Tibial artery (tissue), 4 donors: ENCODE measurements around the gene KCNG1.

ENCODE experiments used
- DNase-seq, 2 donors: peaks; one replicate each; pipeline ENCODE4 v3.0.0-alpha.2; 2019
- H3K27ac ChIP-seq, 2 donors: fragments of 200-600 bp; sonication (generic) in 1 of 2; 1 replicate in 1 of 2; 2 replicates in 1 of 2; pipeline ENCODE4 v1.5.1; 2018 to 2019; ENCODE audit warnings: mild to moderate bottlenecking in 1 of 2
- H3K27me3 ChIP-seq, 2 donors: fragments of 200-600 bp; sonication (generic) in 1 of 2; one replicate each; pipeline versions ENCODE4 v1.5.1 to v1.6.0; 2016 to 2019
- H3K36me3 ChIP-seq, 3 donors: fragments of 200-600 bp; sonication (generic) in 2 of 3; one replicate each; pipeline ENCODE4 v1.5.1; 2016 to 2019; ENCODE audit warnings: mild to moderate bottlenecking in 2 of 3
- H3K4me1 ChIP-seq, 4 donors: fragments of 200-600 bp; sonication (generic) in 2 of 4; 1 replicate in 3 of 4; 2 replicates in 1 of 4; pipeline ENCODE4 v1.5.1; 2016 to 2019
- H3K4me3 ChIP-seq, 2 donors: fragments of 200-600 bp; sonication (generic) in 1 of 2; 1 replicate in 1 of 2; 2 replicates in 1 of 2; pipeline ENCODE4 v1.5.1; 2018 to 2019; ENCODE audit warnings: mild to moderate bottlenecking in 2 of 2
- H3K9me3 ChIP-seq, 3 donors: fragments of 200-600 bp; sonication (generic) in 1 of 3; one replicate each; pipeline ENCODE4 v1.5.1; 2016 to 2019
- CTCF ChIP-seq, 2 experiments: fragments of 200-600 bp in 1 of 2; fragments of 450-650 bp in 1 of 2; IDR thresholded peaks; one replicate each; pipeline ENCODE4 v1.5.1; 2017 to 2019; ENCODE audit warnings: antibody characterized with exemption in 2 of 2, mild to moderate bottlenecking in 1 of 2, moderate library complexity in 1 of 2
- intact Hi-C: fragments of 100-400 bp; cut with DNase I; formaldehyde crosslinking; loops from one replicate; pipeline ENCODE4 v1.15.0; 2023; ENCODE audit warnings: low total_unique reads

KCNG1 gene

DNA sequence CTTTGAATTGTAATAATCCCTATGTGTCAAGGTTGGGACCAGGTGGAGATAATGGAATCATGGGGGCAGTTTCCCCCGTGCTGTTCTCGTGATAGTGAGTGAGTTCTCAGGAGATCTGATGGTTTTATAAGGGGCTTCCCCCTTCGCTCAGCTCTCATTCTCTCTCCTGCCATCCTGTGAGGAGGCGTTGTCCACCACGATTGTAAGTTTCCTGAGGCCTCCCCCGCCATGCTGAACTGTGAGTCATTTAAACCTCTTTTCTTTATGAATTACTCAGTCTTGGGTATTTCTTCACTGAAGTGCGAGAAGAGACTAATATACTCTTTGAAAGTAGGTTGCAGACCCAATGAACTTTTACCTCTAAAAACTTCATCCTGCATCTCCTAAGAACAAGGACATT, 39.2 kb upstream of the KCNG1 start:
- no peaks in the 10 kb centered on the region for H3K36me3 ChIP-seq
- no peaks in the 10 kb centered on the region for H3K9me3 ChIP-seq
- no peak for TF ChIP-seq CTCF (IDR thresholded peaks at IDR 0.05)
- no peak overlapping the region for H3K4me3 ChIP-seq
- DNase-seq: no peak
- no peak overlapping the region for H3K27ac ChIP-seq
- H3K27me3 ChIP-seq: peaks cover 0 to 18% of the 10 kb centered on the region in 2 donors
- no peaks in the 10 kb centered on the region for H3K4me1 ChIP-seq
- intact Hi-C loops: no loop called here

- H3K9me3 ChIP-seq: no peaks in the 10 kb centered on the region
- TF ChIP-seq CTCF (IDR thresholded peaks at IDR 0.05): no peak
- H3K27me3 ChIP-seq: peaks cover 0 to 23% of the 10 kb centered on the region in 2 donors
- DNase-seq: no peak
- no peak overlapping the region for H3K27ac ChIP-seq
- intact Hi-C loops: no loop called here
- no peaks in the 10 kb centered on the region for H3K4me1 ChIP-seq
- no peaks in the 10 kb centered on the region for H3K36me3 ChIP-seq
- H3K4me3 ChIP-seq: no peak overlapping the region
These were observed 38.6 kb upstream of the KCNG1 start for GRCh38 chr20:51061418-51062045.

- no peak for DNase-seq
- peaks cover 0 to 22% of the 10 kb centered on the region in 2 donors for H3K27me3 ChIP-seq
- H3K4me3 ChIP-seq: no peak overlapping the region
- H3K9me3 ChIP-seq: no peaks in the 10 kb centered on the region
- no peaks in the 10 kb centered on the region for H3K36me3 ChIP-seq
- no peaks in the 10 kb centered on the region for H3K4me1 ChIP-seq
- H3K27ac ChIP-seq: no peak overlapping the region
- TF ChIP-seq CTCF (IDR thresholded peaks at IDR 0.05): no peak
- intact Hi-C loops: no loop called here
These were observed 37.4 kb upstream of the KCNG1 start for GRCh38 chr20:51060301-51060700.

DNA sequence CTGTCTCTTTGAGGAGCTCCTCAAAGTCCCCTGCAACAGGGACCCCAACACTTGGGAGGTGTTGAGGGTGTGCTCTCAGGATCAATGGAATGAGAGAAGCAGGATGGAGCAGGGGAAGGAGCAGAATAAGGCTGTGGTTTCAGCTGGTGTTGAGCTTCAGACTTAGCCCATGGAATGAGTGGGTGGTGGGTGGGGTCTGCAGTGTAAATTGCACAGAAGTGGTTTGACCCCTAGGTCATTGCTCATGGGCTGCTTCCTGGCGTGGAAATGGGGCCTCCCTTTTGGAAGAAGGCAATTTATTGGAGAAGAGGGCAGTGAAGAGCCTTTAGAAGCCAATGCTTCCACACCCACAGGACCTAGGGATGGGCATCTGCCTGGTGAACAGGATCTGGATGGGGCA, 37.0 kb upstream of the KCNG1 start:
- no peak for TF ChIP-seq CTCF (IDR thresholded peaks at IDR 0.05)
- Histone ChIP-seq H3K9me3 (no peaks in the 10 kb centered on the region), H3K4me3 (no peak overlapping the region), H3K27me3 (peaks cover 0 to 20% of the 10 kb centered on the region in 2 donors), H3K27ac (no peak overlapping the region), H3K4me1 (no peaks in the 10 kb centered on the region), H3K36me3 (no peaks in the 10 kb centered on the region)
- DNase-seq: no peak
- intact Hi-C loops: no loop called here

GRCh38 chr20:51058017-51058416, 35.1 kb upstream of the KCNG1 start:
- H3K27ac ChIP-seq: no peak overlapping the region
- no peak overlapping the region for H3K4me3 ChIP-seq
- H3K4me1 ChIP-seq: no peaks in the 10 kb centered on the region
- no peak for TF ChIP-seq CTCF (IDR thresholded peaks at IDR 0.05)
- no peaks in the 10 kb centered on the region for H3K36me3 ChIP-seq
- no peak for DNase-seq
- peaks cover 0 to 26% of the 10 kb centered on the region in 2 donors for H3K27me3 ChIP-seq
- no peaks in the 10 kb centered on the region for H3K9me3 ChIP-seq
- intact Hi-C loops: no loop called here

DNA sequence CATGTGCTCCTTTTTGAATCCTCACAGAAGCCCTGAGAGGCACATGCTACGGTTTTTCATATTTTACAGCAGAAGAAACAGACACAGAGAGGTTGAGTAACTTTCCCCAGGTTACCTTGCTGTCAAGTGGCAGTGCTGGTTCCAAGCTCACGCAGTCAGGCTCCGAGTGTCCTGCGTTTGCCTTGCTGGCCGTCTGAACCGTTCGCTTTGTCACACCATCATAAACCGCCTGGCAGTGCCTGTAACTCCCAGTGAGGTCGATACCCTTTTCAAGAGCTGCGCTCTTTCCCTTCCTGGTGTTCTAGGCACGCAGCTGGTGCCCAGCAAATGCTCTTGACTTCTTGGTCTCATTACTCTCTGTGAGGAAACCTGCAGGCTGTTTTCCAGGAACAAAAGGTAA, 31.3 kb upstream of the KCNG1 start:
- H3K27me3 ChIP-seq: peaks cover 0 to 50% of the 10 kb centered on the region in 2 donors
- DNase-seq: no peak
- no peak for TF ChIP-seq CTCF (IDR thresholded peaks at IDR 0.05)
- H3K9me3 ChIP-seq: no peaks in the 10 kb centered on the region
- no peak overlapping the region for H3K4me3 ChIP-seq
- intact Hi-C loops: no loop called here
- no peaks in the 10 kb centered on the region for H3K4me1 ChIP-seq
- no peak overlapping the region for H3K27ac ChIP-seq
- no peaks in the 10 kb centered on the region for H3K36me3 ChIP-seq
